ENCODE measurements around the gene DFFA.
A peak's percentile ranks its signal among the peaks of the same experiment; 100 is the strongest.
"Not testable (repeated sequence)": the region's sequence is repeated elsewhere in the genome, so short reads cannot be mapped to it uniquely, and the experiment has no call there.

DFFA gene

DNA sequence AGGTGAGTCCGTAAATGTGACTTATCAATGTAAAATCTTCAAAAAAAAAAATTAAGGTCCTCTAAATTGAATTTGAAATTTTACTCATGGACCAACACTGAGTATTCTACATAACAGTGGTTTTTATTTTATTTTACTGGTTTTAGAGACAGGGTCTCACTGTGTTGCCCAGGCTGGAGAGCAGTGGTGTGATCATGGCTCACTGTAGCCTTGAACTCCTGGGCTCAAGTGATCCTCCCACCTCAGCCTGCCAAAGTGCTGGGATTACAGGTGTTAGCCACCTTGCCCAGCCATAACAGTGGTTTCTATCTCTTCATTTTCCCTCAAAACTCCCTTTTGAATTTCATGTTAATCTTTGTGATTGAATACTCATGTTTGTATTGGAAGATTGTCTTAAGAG lies 56.4 kb downstream of the DFFA start:
- not testable (repeated sequence) for H2AFZ ChIP-seq (ENCODE audit: insufficient read depth, low read length, poor library complexity); H3K14ac ChIP-seq (ENCODE audit: low read length); H3K27me3 ChIP-seq (ENCODE audit: insufficient read depth, low read length); H3K23ac ChIP-seq (ENCODE audit: low read length); H3K9ac ChIP-seq (ENCODE audit: low read length); H3K4me2 ChIP-seq (ENCODE audit: low read length); H3K9me3 ChIP-seq (ENCODE audit: insufficient read depth, low read depth, low read length); H2BK5ac ChIP-seq (ENCODE audit: low read depth, low read length, poor library complexity); H3K27ac ChIP-seq (ENCODE audit: low read depth, low read length); H3K4me1 ChIP-seq (ENCODE audit: control insufficient read depth in 1 of 2, insufficient read depth in 2 of 2, low read length in 2 of 2); H4K12ac ChIP-seq (ENCODE audit: low read depth, low read length); DNase-seq; H3K4ac ChIP-seq (ENCODE audit: low read depth, low read length); H4K8ac ChIP-seq (ENCODE audit: low read depth, low read length); H3K18ac ChIP-seq (ENCODE audit: low read length); H4K91ac ChIP-seq (ENCODE audit: low read depth, low read length); H3K4me3 ChIP-seq (ENCODE audit: low read depth, low read length); H2AK5ac ChIP-seq (ENCODE audit: low read length); H2BK12ac ChIP-seq (ENCODE audit: low read length); H3K79me2 ChIP-seq (ENCODE audit: control insufficient read depth, insufficient read depth, low read length, poor library complexity); H3K79me1 ChIP-seq (ENCODE audit: low read length); H2BK120ac ChIP-seq (ENCODE audit: insufficient read depth, low read length, poor library complexity)
- WGBS (ENCODE audit: extremely low coverage, insufficient coverage, insufficient read length), result no CpG with 5 or more reads among the region's 1 CpG
- peaks cover 39 to 64% of the 10 kb centered on the region in 2 experiments for H3K36me3 ChIP-seq (ENCODE audit: control insufficient read depth in 1 of 2, insufficient read depth in 2 of 2, low read length in 2 of 2)

GRCh38 chr1:10415211-10415930 lies 57.0 kb downstream of the DFFA start:
- DNase-seq, result peak in 1 of 2 donors; percentile 13
- Histone ChIP-seq H3K9ac (ENCODE audit: low read length) (no peak overlapping the region), H3K79me1 (ENCODE audit: low read length) (no peaks in the 10 kb centered on the region), H3K27me3 (ENCODE audit: insufficient read depth, low read length) (no peaks in the 10 kb centered on the region), H3K36me3 (ENCODE audit: control insufficient read depth in 1 of 2, insufficient read depth in 2 of 2, low read length in 2 of 2) (peaks cover 40 to 62% of the 10 kb centered on the region in 2 experiments), H3K9me3 (ENCODE audit: insufficient read depth, low read depth, low read length) (peaks cover 2% of the 10 kb centered on the region), H3K14ac (ENCODE audit: low read length) (no peak overlapping the region), H2BK12ac (ENCODE audit: low read length) (peak overlapping the region; percentile 48), H3K27ac (ENCODE audit: low read depth, low read length) (no peak overlapping the region), H2BK120ac (ENCODE audit: insufficient read depth, low read length, poor library complexity) (no peak overlapping the region), H3K23ac (ENCODE audit: low read length) (no peak overlapping the region), H3K79me2 (ENCODE audit: control insufficient read depth, insufficient read depth, low read length, poor library complexity) (no peaks in the 10 kb centered on the region), H3K18ac (ENCODE audit: low read length) (no peak overlapping the region), H2BK5ac (ENCODE audit: low read depth, low read length, poor library complexity) (peak overlapping the region; percentile 27), H3K4me3 (ENCODE audit: low read depth, low read length) (no peak overlapping the region), H3K4ac (ENCODE audit: low read depth, low read length) (peak overlapping the region; percentile 83), H4K91ac (ENCODE audit: low read depth, low read length) (no peak overlapping the region), H3K4me1 (ENCODE audit: control insufficient read depth in 1 of 2, insufficient read depth in 2 of 2, low read length in 2 of 2) (peaks cover 5% of the 10 kb centered on the region in 2 experiments), H4K8ac (ENCODE audit: low read depth, low read length) (peak overlapping the region; percentile 71), H4K12ac (ENCODE audit: low read depth, low read length) (no peak overlapping the region), H3K4me2 (ENCODE audit: low read length) (no peak overlapping the region), H2AFZ (ENCODE audit: insufficient read depth, low read length, poor library complexity) (no peak overlapping the region), H2AK5ac (ENCODE audit: low read length) (no peak overlapping the region)
- no CpG with 5 or more reads among the region's 6 CpGs for WGBS (ENCODE audit: extremely low coverage, insufficient coverage, insufficient read length)

GRCh38 chr1:10407201-10407600 lies 65.1 kb downstream of the DFFA start:
- WGBS (ENCODE audit: extremely low coverage, insufficient coverage, insufficient read length), result no CpG with 5 or more reads among the region's 2 CpGs
- H2BK5ac ChIP-seq (ENCODE audit: low read depth, low read length, poor library complexity), result no peak overlapping the region

More at GRCh38 chr1:10407201-10407600, 65.1 kb downstream of the DFFA start:
- no peaks in the 10 kb centered on the region for H3K79me2 ChIP-seq (ENCODE audit: control insufficient read depth, insufficient read depth, low read length, poor library complexity)
- no peaks in the 10 kb centered on the region for H3K9me3 ChIP-seq (ENCODE audit: insufficient read depth, low read depth, low read length)
- H2BK120ac ChIP-seq (ENCODE audit: insufficient read depth, low read length, poor library complexity), result no peak overlapping the region
- no peak overlapping the region for H3K23ac ChIP-seq (ENCODE audit: low read length)
- H4K12ac ChIP-seq (ENCODE audit: low read depth, low read length), result no peak overlapping the region
- H3K27ac ChIP-seq (ENCODE audit: low read depth, low read length), result no peak overlapping the region
- H2AFZ ChIP-seq (ENCODE audit: insufficient read depth, low read length, poor library complexity), result no peak overlapping the region
- H3K27me3 ChIP-seq (ENCODE audit: insufficient read depth, low read length), result no peaks in the 10 kb centered on the region
- H3K18ac ChIP-seq (ENCODE audit: low read length), result no peak overlapping the region
- no peak overlapping the region for H3K4me3 ChIP-seq (ENCODE audit: low read depth, low read length)
- H3K36me3 ChIP-seq (ENCODE audit: control insufficient read depth in 1 of 2, insufficient read depth in 2 of 2, low read length in 2 of 2), result peaks cover 53 to 80% of the 10 kb centered on the region in 2 experiments
- no peak overlapping the region for H3K4me2 ChIP-seq (ENCODE audit: low read length)
- no peak overlapping the region for H4K91ac ChIP-seq (ENCODE audit: low read depth, low read length)
- H3K79me1 ChIP-seq (ENCODE audit: low read length), result no peaks in the 10 kb centered on the region
- DNase-seq, result no peak
- no peak overlapping the region for H3K14ac ChIP-seq (ENCODE audit: low read length)
- H2AK5ac ChIP-seq (ENCODE audit: low read length), result no peak overlapping the region
- no peak overlapping the region for H2BK12ac ChIP-seq (ENCODE audit: low read length)
- H4K8ac ChIP-seq (ENCODE audit: low read depth, low read length), result no peak overlapping the region
- H3K4ac ChIP-seq (ENCODE audit: low read depth, low read length), result no peak overlapping the region
- H3K9ac ChIP-seq (ENCODE audit: low read length), result no peak overlapping the region
- no peaks in the 10 kb centered on the region for H3K4me1 ChIP-seq (ENCODE audit: control insufficient read depth in 1 of 2, insufficient read depth in 2 of 2, low read length in 2 of 2)
